ENCODE measurements around the gene IGSF22.

The IGSF22 gene

GRCh38 chr11:18771266-18772035, 45.5 kb upstream of the IGSF22 start:
- Histone ChIP-seq H3K27me3 (peaks cover 0 to 13% of the 10 kb centered on the region in 2 donors), H3K27ac (no peak overlapping the region), H3K4me1 (no peaks in the 10 kb centered on the region), H3K36me3 (no peaks in the 10 kb centered on the region), H3K4me3 (no peak overlapping the region), H3K9me3 (no peaks in the 10 kb centered on the region)
- TF ChIP-seq, protein P1, sequence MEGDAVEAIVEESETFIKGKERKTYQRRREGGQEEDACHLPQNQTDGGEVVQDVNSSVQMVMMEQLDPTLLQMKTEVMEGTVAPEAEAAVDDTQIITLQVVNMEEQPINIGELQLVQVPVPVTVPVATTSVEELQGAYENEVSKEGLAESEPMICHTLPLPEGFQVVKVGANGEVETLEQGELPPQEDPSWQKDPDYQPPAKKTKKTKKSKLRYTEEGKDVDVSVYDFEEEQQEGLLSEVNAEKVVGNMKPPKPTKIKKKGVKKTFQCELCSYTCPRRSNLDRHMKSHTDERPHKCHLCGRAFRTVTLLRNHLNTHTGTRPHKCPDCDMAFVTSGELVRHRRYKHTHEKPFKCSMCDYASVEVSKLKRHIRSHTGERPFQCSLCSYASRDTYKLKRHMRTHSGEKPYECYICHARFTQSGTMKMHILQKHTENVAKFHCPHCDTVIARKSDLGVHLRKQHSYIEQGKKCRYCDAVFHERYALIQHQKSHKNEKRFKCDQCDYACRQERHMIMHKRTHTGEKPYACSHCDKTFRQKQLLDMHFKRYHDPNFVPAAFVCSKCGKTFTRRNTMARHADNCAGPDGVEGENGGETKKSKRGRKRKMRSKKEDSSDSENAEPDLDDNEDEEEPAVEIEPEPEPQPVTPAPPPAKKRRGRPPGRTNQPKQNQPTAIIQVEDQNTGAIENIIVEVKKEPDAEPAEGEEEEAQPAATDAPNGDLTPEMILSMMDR (IDR thresholded peaks at IDR 0.05) = no peak
- no peak for DNase-seq
- intact Hi-C loops (cut with DNase I; ENCODE audit: low total_unique reads) = no loop called here

- Histone ChIP-seq H3K27me3 (peaks cover 0 to 12% of the 10 kb centered on the region in 2 donors), H3K4me3 (no peak overlapping the region), H3K4me1 (no peaks in the 10 kb centered on the region), H3K27ac (no peak overlapping the region), H3K36me3 (no peaks in the 10 kb centered on the region), H3K9me3 (no peaks in the 10 kb centered on the region)
- intact Hi-C loops (cut with DNase I; ENCODE audit: low total_unique reads) = no loop called here
- no peak for DNase-seq
- TF ChIP-seq, protein P1 (IDR thresholded peaks at IDR 0.05) = no peak
Observed at GRCh38 chr11:18770479-18771125, 44.6 kb upstream of the IGSF22 start.

DNA sequence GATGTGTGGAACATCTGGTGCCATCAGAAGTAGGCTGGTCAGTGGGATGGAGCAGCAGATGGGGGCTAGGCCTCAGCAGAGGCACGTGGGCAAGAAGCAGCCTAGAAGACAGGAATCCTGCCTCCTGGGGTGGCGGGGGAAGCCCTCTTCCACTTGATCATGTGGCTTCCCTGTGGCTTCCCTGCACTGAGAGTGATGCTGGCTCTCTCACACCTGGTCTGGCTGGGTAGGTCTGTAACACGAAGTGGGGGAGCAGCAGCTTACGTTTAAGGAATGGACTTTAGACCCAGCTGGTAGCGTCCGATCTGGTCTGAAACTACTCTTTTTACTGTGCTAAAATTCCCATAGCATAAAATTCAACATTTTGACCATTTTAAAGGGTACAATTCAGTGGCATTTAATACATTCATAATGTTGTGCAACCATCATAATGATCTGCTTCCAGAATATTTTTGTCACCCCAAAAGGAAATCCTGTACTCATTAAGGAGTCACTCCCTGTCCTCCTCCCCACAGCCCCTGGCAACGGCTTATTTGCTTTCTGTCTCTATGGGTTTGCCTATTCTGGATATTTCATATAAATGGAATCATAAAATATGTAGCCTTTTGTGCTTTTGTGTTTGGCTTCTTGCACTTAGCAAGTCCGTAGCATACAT, 43.9 kb upstream of the IGSF22 start:
- H3K36me3 ChIP-seq = no peaks in the 10 kb centered on the region
- H3K9me3 ChIP-seq = no peaks in the 10 kb centered on the region
- peaks cover 0 to 8% of the 10 kb centered on the region in 2 donors for H3K27me3 ChIP-seq
- intact Hi-C loops (cut with DNase I; ENCODE audit: low total_unique reads) = no loop called here
- H3K4me1 ChIP-seq = no peaks in the 10 kb centered on the region
- no peak overlapping the region for H3K27ac ChIP-seq
- DNase-seq = no peak
- TF ChIP-seq, protein P1 (IDR thresholded peaks at IDR 0.05) = no peak
- no peak overlapping the region for H3K4me3 ChIP-seq

DNA sequence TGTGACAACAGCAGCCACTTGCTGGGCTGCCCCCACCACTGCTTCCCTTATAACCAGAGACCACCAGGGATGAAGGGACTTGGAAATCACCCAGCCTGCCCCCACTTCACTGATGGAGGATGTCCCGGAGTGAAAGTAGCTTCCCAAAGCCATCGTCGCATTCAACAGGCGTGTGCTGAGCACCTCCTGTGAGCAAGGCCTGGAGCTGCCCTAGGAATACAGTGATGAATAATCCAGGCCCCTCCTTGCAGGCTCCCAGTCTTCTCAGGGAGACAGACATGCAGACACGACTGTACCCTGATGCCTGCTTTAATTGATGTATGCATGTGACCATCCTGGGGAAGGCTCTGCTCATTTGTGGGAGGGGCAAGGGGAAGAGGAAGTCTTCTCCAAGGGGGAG, 43.0 kb upstream of the IGSF22 start:
- Histone ChIP-seq H3K4me3 (no peak overlapping the region), H3K36me3 (no peaks in the 10 kb centered on the region), H3K4me1 (no peaks in the 10 kb centered on the region), H3K9me3 (no peaks in the 10 kb centered on the region), H3K27ac (no peak overlapping the region), H3K27me3 (peaks cover 0 to 8% of the 10 kb centered on the region in 2 donors)
- DNase-seq = no peak
- intact Hi-C loops (cut with DNase I; ENCODE audit: low total_unique reads) = no loop called here
- TF ChIP-seq, protein P1 (IDR thresholded peaks at IDR 0.05) = no peak

- TF ChIP-seq, protein P1 (IDR thresholded peaks at IDR 0.05) = no peak
- H3K4me3 ChIP-seq = no peak overlapping the region
- intact Hi-C loops (cut with DNase I; ENCODE audit: low total_unique reads) = no loop called here
- H3K9me3 ChIP-seq = no peaks in the 10 kb centered on the region
- no peaks in the 10 kb centered on the region for H3K4me1 ChIP-seq
- H3K36me3 ChIP-seq = no peaks in the 10 kb centered on the region
- DNase-seq = no peak
- no peak overlapping the region for H3K27ac ChIP-seq
- H3K27me3 ChIP-seq = peaks cover 0 to 8% of the 10 kb centered on the region in 2 donors
Observed at GRCh38 chr11:18768472-18768901, 42.5 kb upstream of the IGSF22 start.
